IMR-90 (cell line): ENCODE measurements around the gene DBP. TPM values are rescaled to one million over a fixed set of nuclear protein-coding genes. Genes with fewer than 3 reads are reported as not detected.
A peak's percentile ranks its signal among the peaks of the same experiment; 100 is the strongest.

Experiments
- ATAC-seq: fragments of 200-7000 bp; cut with Tn5 transposase; 2 replicates; pipeline ENCODE4 v1.9.1; 2020; ENCODE audit warnings: low read depth, mild to moderate bottlenecking, moderate library complexity
- BruUV-seq: library from RNA; stranded (reverse); fragments of 400-500 nt; replicated peaks from 2 replicates; lab custom pipeline; 2021; lab: Mats Ljungman, UMichigan
- CTCF ChIA-PET: fragments of 300-600 bp; formaldehyde crosslinking; extraction: SDS; loops from one replicate; lab custom pipeline; 2021; ENCODE audit warnings: antibody characterized with exemption; lab: Yijun Ruan, JAX
- POLR2A ChIA-PET: fragments of 300-600 bp; sonication (Branson Sonifier 250); formaldehyde crosslinking; loops from one replicate; lab custom pipeline; 2022; ENCODE audit warnings: antibody characterized with exemption; ENCODE audit not compliant: unreplicated experiment; lab: Charles Lee
- DNase-seq: peaks from one replicate; pipeline ENCODE4 v3.0.0; 2013
- H2AFZ ChIP-seq: replicated peaks from 2 replicates; pipeline ENCODE3; 2013; ENCODE audit warnings: low read length, mild to moderate bottlenecking; ENCODE audit not compliant: poor library complexity
- H2AK5ac ChIP-seq: 2 replicates; pipeline ENCODE4 v1.6.1; 2013; ENCODE audit warnings: low read depth, low read length, inconsistent platforms
- H2AK9ac ChIP-seq: replicated peaks from 2 replicates; pipeline ENCODE3; 2013; ENCODE audit warnings: mild to moderate bottlenecking, low read depth, low read length, moderate library complexity; ENCODE audit not compliant: poor library complexity
- H2BK120ac ChIP-seq: 2 replicates; pipeline ENCODE4 v1.6.1; 2013; ENCODE audit warnings: low read depth, low read length, inconsistent platforms
- H2BK15ac ChIP-seq: 3 replicates; pipeline ENCODE4 v1.6.1; 2013; ENCODE audit warnings: low read depth, low read length, inconsistent platforms
- H2BK20ac ChIP-seq: 2 replicates; pipeline ENCODE4 v1.6.1; 2013; ENCODE audit warnings: low read depth, mild to moderate bottlenecking, inconsistent platforms, low read length, moderate library complexity
- H2BK5ac ChIP-seq: 2 replicates; pipeline ENCODE4 v1.6.1; 2013; ENCODE audit warnings: mild to moderate bottlenecking, low read depth, low read length, inconsistent platforms; ENCODE audit not compliant: poor library complexity, severe bottlenecking
- H3K14ac ChIP-seq: replicated peaks from 2 replicates; pipeline ENCODE4 v1.6.1; 2013; ENCODE audit warnings: low read depth, low read length, inconsistent platforms
- H3K18ac ChIP-seq: 2 replicates; pipeline ENCODE4 v1.6.1; 2013; ENCODE audit warnings: low read depth, low read length, control low read depth
- H3K23ac ChIP-seq: 2 replicates; pipeline ENCODE4 v1.6.1; 2013; ENCODE audit warnings: low read depth, low read length, inconsistent platforms
- H3K27ac ChIP-seq: 2 replicates; pipeline ENCODE4 v1.5.1; 2013; ENCODE audit warnings: mild to moderate bottlenecking, control low read depth, low read length; ENCODE audit not compliant: insufficient read depth
- H3K27me3 ChIP-seq: 2 replicates; pipeline ENCODE4 v1.6.1; 2013; ENCODE audit warnings: low read length; ENCODE audit not compliant: control insufficient read depth, insufficient read depth
- H3K36me3 ChIP-seq: 2 replicates; pipeline ENCODE4 v1.6.1; 2013; ENCODE audit warnings: low read length, mixed read lengths; ENCODE audit not compliant: control insufficient read depth, insufficient read depth
- H3K4ac ChIP-seq: 2 replicates; pipeline ENCODE4 v1.6.1; 2013; ENCODE audit warnings: low read depth, low read length, inconsistent platforms
- H3K4me1 ChIP-seq: 2 replicates; pipeline ENCODE4 v1.6.1; 2013; ENCODE audit warnings: low read length, mixed read lengths; ENCODE audit not compliant: control insufficient read depth, insufficient read depth
- H3K4me2 ChIP-seq: 2 replicates; pipeline ENCODE4 v1.6.1; 2013; ENCODE audit warnings: low read depth, mild to moderate bottlenecking, control low read depth, low read length, moderate library complexity
- H3K4me3 ChIP-seq: 2 replicates; pipeline ENCODE4 v1.5.1; 2013; ENCODE audit warnings: low read depth, mild to moderate bottlenecking, control low read depth, low read length, moderate library complexity; ENCODE audit not compliant: insufficient read depth
- H3K56ac ChIP-seq: 2 replicates; pipeline ENCODE4 v1.6.1; 2013; ENCODE audit warnings: low read length, inconsistent platforms; ENCODE audit not compliant: insufficient read depth; ENCODE audit errors: extremely low read depth
- H3K79me1 ChIP-seq, 2 experiments: 2 replicates each; pipeline ENCODE4 v1.6.1; 2013; ENCODE audit warnings: low read length in 2 of 2, inconsistent platforms in 1 of 2, low read depth in 1 of 2
- H3K9ac ChIP-seq: 2 replicates; pipeline ENCODE4 v1.6.1; 2013; ENCODE audit warnings: low read depth, low read length, control low read depth
- H3K9me1 ChIP-seq: 2 replicates; pipeline ENCODE4 v1.6.1; 2013; ENCODE audit warnings: low read length, inconsistent platforms; ENCODE audit not compliant: insufficient read depth
- H3K9me3 ChIP-seq: 2 replicates; pipeline ENCODE4 v1.6.1; 2013; ENCODE audit warnings: low read length; ENCODE audit not compliant: control insufficient read depth, insufficient read depth
- H4K20me1 ChIP-seq: 2 replicates; pipeline ENCODE4 v1.6.1; 2013; ENCODE audit warnings: low read length, inconsistent platforms; ENCODE audit not compliant: insufficient read depth
- H4K5ac ChIP-seq: 2 replicates; pipeline ENCODE4 v1.6.1; 2013; ENCODE audit warnings: mild to moderate bottlenecking, low read depth, low read length, control low read depth
- H4K8ac ChIP-seq, 2 experiments: 2 replicates each; pipeline ENCODE4 v1.6.1; 2013; ENCODE audit warnings: low read depth in 2 of 2, low read length in 2 of 2, control low read depth in 1 of 2, inconsistent platforms in 1 of 2
- H4K91ac ChIP-seq: 2 replicates; pipeline ENCODE4 v1.6.1; 2013; ENCODE audit warnings: low read depth, low read length, inconsistent platforms; ENCODE audit not compliant: insufficient read depth
- MAFK ChIP-seq: IDR thresholded peaks from 2 replicates; pipeline ENCODE4 v1.6.1; 2012; ENCODE audit warnings: low read depth, low read length, improper control_type of control experiment
- POLR2A ChIP-seq: IDR thresholded peaks from 2 replicates; pipeline ENCODE4 v1.6.1; 2012; ENCODE audit warnings: mild to moderate bottlenecking, low read depth, low read length
- SMC3 ChIP-seq: fragments of 150-350 bp; IDR thresholded peaks from 2 replicates; pipeline ENCODE4 v1.6.1; 2016; ENCODE audit warnings: low read depth, mild to moderate bottlenecking, antibody characterized with exemption, low read length, moderate library complexity
- WGBS, 2 experiments: methylation state at CpG; one replicate each; pipeline versions ENCODE4 v1.1.5 to v1.1.7; 2013; ENCODE audit warnings: missing lambda C conversion rate in 2 of 2; ENCODE audit not compliant: insufficient read length in 1 of 2; ENCODE audit errors: extremely low coverage in 2 of 2; 5-methylcytosine and 5-hydroxymethylcytosine counted together
- dilution Hi-C: fragments of 300-500 bp; cut with HindIII; formaldehyde crosslinking; loops from one replicate; pipeline ENCODE4 v1.14.3; 2018; ENCODE audit warnings: low sequenced_read_pairs; ENCODE audit not compliant: unreplicated experiment
- in situ Hi-C: fragments of 300-500 bp; cut with MboI; formaldehyde crosslinking; loops from 3 replicates; pipeline ENCODE4 v1.14.3; 2019; ENCODE audit warnings: low sequenced_read_pairs, inconsistent platforms, mixed read lengths
- intact Hi-C: fragments of 100-400 bp; cut with micrococcal nuclease; formaldehyde crosslinking; loops from 2 replicates; pipeline ENCODE4 v1.10.0; 2022
- polyA plus RNA-seq, 3 experiments: library from polyadenylated mRNA; depleted of rRNA; stranded (reverse); fragments of >200 nt; gene quantifications; 2 replicates each; pipeline ENCODE4 v1.2.3, GENCODE V29; 2012; ENCODE audit warnings: low replicate concordance in 1 of 3
- total RNA-seq: library from RNA; depleted of rRNA; stranded (reverse); fragments of >200 nt; gene quantifications from 2 replicates; pipeline ENCODE4 v1.2.3, GENCODE V29; 2012

The DBP gene
- total and polyA plus RNA-seq, 2 of the 4 experiments (the other 2 are of a cell fraction), result 3.0 to 3.6 TPM

DNA sequence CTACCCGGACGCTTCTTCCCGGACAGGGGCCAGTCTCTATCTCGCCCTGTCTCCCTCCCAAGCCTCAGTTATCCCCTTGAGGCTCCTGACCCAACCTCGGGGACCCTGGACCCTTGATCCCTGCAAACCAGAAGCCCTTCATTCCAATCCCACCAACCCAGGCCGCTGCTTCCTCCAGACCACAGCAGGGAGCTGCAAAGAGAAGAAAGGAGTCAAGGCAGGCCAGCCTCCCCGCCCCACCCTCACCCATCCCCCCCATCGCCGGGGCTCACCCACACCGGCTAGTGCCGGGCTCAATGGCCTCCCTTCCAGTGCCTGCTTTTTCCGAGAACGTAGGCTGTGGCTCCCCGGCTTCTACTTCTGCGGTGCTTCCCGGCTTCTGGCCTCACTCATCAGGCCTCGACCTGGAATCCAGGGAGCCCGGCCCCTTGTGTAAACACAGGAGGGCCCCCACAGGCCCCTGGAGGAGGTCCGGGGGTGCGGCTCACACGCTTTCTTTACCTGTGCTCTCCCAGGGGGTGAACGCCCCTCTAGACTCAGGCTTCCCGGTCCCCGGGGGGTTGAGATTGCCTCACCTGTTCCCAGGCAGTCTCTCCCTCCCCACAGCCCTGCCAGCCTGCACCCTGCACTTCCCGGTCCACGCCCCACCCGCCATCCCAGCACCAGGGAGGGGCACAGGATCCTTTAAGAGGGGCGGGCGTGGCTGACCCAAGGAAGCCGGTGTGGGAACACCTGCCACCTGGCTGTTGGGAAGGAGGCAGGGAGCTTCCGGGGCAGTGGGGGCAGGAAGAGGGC, 22.5 kb downstream of the DBP start, which contains the start of gene FAM83E (continued):
- TF ChIP-seq MAFK, result no peak

- H3K18ac ChIP-seq, result no peak overlapping the region
- H4K5ac ChIP-seq, result no peak overlapping the region
- no peak overlapping the region for H3K27ac ChIP-seq
- no peaks in the 10 kb centered on the region for H3K27me3 ChIP-seq
- H3K4me3 ChIP-seq, result no peak overlapping the region
- H3K4me2 ChIP-seq, result no peak overlapping the region
- no peak overlapping the region for H2AK9ac ChIP-seq
- no peak overlapping the region for H3K4ac ChIP-seq
- no peak overlapping the region; a peak in 1 of 4 replicates for H4K8ac ChIP-seq
- 68% methylated on average over 11 of the region's 13 CpGs; no CpG with 5 or more reads in 1 of the 2 experiments for WGBS, 2 experiments
- no peak overlapping the region for H4K91ac ChIP-seq
- no peak overlapping the region for H3K23ac ChIP-seq
- peaks cover 8 to 36% of the 10 kb centered on the region in 2 experiments; a peak in 3 of 4 replicates for H3K79me1 ChIP-seq
- CTCF ChIA-PET, result no interaction called here
- intact Hi-C loops (no loop called here), dilution Hi-C loops (no loop called here), in situ Hi-C loops (no loop called here)
- DNase-seq, result no peak
- H3K56ac ChIP-seq, result no peak overlapping the region
- no peak overlapping the region for H2BK5ac ChIP-seq
- peak; percentile 2; the same call in 1 of the 2 replicates for ATAC-seq
- H4K20me1 ChIP-seq, result peaks cover 53% of the 10 kb centered on the region
- no peaks in the 10 kb centered on the region for H3K9me3 ChIP-seq
- H3K36me3 ChIP-seq, result peaks cover 28% of the 10 kb centered on the region
- H2BK120ac ChIP-seq, result no peak overlapping the region
- H2BK20ac ChIP-seq, result no peak overlapping the region
- no peak overlapping the region for H3K9ac ChIP-seq
- peaks cover 8% of the 10 kb centered on the region for H3K4me1 ChIP-seq
- H3K14ac ChIP-seq, result no peak overlapping the region
- H2BK15ac ChIP-seq, result no peak overlapping the region
- no peak overlapping the region for H2AFZ ChIP-seq
- no TSS peak for BruUV-seq
- POLR2A ChIA-PET, result no interaction called here
- no peak overlapping the region for H2AK5ac ChIP-seq
- no peaks in the 10 kb centered on the region for H3K9me1 ChIP-seq
- peak; percentile 53; the same call in 1 of the 2 replicates for TF ChIP-seq POLR2A
- no peak for TF ChIP-seq SMC3
Measured at GRCh38 chr19:48613852-48614435, 23.2 kb downstream of the DBP start.
